GM18951 (cell line): ENCODE results near the gene CENPP.

Source experiments
- POLR2A ChIP-seq: IDR thresholded peaks from 4 replicates; pipeline ENCODE4 v1.6.1; 2011; ENCODE audit warnings: mild to moderate bottlenecking; ENCODE audit not compliant: insufficient read length, insufficient read depth; ENCODE audit errors: extremely low read depth
- in situ Hi-C: fragments of 300-500 bp; cut with MboI; formaldehyde crosslinking; loops from one replicate; pipeline ENCODE4 v1.12.0; 2022; ENCODE audit warnings: low sequenced_read_pairs, mixed read lengths, inconsistent platforms; ENCODE audit not compliant: unreplicated experiment

CENPP gene

GRCh38 chr9:92373167-92373566 lies 47.4 kb downstream of the CENPP start:
- in situ Hi-C loops, result no loop called here
- TF ChIP-seq POLR2A, result no peak

DNA sequence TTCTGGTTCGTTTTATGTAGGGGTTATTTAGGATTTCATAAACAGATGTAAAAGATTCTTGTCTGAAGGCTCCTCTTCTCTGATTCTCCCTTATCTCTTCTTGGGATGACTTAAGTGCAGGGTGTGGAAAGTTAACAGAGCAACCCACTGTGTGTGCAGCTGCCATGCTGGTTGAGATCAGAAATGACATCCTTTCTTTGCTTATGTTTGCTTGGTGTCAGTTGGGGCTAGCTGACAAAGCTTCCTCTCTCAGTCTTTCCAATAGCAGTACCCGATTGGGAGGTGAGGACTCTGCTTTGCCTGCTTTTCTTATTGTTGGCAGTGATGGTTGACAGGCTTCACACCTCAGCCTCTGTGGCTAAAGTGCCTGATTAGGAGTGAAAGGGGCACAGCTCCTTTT lies 52.1 kb downstream of the CENPP start:
- in situ Hi-C loops, result no loop called here

DNA sequence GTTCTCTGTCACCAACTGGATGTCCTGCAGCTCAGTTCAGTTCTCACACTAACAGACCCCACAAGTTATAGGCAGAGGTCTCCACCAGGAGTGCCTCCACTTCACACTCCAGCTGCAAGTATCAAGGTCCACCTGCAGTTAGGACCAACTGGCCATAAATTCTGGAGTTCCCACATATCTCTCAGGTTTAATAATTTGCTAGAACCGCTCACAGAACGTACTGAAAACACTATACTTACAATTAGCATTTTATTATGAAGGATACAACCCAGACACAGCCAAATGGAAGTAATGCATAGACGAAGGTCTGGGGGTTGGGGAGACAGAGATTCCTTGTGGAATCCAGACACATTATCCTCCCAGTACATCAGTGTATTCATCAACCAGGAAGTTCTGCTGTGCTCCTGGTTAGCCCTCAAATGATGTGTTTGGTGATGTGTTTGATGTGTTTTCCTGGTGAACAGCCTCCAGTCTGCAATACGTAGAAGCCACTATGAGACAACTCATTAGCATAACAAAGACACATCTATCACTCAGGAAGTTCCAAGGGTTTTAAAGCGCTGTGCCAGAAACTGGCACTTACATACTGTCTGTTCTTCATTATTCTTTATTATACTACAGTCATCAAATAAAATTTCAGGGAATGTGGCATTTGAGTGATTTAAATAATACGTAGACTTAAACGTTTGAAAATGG lies 53.3 kb downstream of the CENPP start:
- in situ Hi-C loops, result no loop called here
- no peak for TF ChIP-seq POLR2A

More for the DNA sequence above, 52.1 kb downstream of the CENPP start:
- TF ChIP-seq POLR2A, result no peak

DNA sequence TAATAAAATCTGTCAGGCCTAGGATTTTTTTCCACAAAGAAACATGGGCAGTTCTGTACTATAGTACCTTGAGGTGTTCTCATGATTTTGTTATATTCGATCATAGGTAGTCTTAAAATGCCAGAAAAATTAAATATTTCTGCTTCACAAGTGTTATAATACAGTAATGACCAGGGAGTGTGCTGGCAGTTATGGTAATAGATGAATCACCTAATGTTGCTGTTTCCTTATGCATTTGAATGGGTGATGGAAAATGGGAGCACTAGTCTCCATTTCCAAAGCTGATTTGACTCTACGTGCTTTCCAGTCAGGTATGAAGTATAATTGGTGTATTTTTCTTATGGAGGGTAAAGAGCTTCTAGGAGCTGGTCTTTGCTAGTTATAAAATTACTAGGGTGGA lies 54.9 kb downstream of the CENPP start:
- TF ChIP-seq POLR2A, result no peak
- in situ Hi-C loops, result no loop called here

DNA sequence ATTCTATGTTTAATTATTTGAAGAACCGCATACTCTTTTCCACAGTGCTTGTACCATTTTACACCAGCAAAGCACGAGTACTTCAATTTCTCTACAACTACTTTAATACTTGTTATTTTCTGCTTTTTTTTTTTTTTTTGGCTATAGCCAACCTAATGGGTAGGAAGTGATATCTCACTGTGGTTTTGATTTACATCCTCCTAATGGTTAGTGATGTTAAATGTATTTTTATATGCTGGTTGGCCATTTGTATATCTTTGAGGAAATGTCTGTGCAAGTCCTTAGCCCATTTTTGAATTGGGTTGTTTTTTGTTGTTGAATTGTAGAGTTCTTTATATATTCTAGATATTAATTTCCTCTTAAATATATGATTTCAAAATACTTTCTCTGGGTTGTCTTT lies 56.0 kb downstream of the CENPP start:
- TF ChIP-seq POLR2A, result no peak
- in situ Hi-C loops, result no loop called here

- TF ChIP-seq POLR2A, result no peak
- in situ Hi-C loops, result no loop called here
Measured at GRCh38 chr9:92384375-92384774, 58.6 kb downstream of the CENPP start.

DNA sequence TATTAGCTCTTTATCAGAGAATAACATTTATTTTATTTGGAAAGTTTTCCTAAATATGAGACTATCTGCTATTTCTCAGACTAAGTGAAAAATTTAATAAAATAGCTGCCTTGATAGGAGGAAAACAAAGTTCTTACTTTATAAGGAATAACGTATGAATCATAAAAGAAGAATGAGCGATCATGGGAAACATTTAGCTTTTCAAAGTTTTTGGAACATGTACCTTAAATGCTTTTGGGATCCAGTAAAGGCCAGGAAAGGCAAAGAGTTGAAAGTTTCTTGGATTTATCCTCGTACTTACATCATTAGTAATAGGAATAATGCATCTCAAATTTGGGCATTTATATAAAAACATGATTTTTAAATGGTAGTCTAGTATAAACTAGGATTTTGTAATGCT lies 59.2 kb downstream of the CENPP start:
- TF ChIP-seq POLR2A, result no peak
- in situ Hi-C loops, result no loop called here

GRCh38 chr9:92385477-92385876 lies 59.7 kb downstream of the CENPP start:
- in situ Hi-C loops, result no loop called here

DNA sequence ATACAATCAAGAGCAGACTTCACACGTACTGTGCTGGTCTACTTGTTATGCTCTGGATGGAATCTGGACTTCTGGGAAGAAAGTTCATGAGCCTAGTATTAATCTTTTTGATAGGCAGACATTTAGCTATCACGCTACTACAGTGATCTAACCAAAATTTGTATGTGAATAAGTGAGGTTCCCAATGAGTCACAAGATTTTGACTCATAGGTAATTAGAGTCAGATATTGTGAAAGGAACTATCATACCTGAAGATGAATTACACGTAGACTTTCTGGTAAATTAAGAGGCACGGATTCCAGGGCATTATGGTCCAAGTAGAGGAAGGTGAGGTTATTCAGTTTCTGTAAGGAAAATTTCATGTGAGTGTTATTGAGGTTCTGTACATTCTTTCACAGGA lies 60.2 kb downstream of the CENPP start:
- TF ChIP-seq POLR2A, result no peak

More at GRCh38 chr9:92385477-92385876, 59.7 kb downstream of the CENPP start:
- no peak for TF ChIP-seq POLR2A

GRCh38 chr9:92392690-92393089 lies 66.9 kb downstream of the CENPP start:
- in situ Hi-C loops, result no loop called here
- no peak for TF ChIP-seq POLR2A

More for the DNA sequence above, 60.2 kb downstream of the CENPP start:
- in situ Hi-C loops, result no loop called here

DNA sequence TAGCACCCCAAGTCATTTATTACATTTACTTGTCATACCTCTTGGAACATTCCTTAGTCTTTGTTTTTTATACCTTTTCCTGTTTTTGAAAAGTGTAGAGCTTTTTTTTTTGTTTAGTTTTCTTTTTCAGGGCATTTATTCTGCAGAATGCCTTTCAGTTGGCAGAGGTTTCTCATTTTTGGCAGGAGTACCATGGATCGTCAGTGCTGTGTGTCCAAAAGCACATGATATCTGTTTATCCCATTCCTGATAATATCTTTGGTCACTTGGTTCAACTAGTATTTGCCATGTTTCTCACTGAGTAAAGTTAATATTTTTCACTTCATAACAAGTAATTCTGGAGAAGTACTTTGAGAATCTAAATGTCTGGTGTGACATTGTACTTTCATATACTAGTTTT lies 67.9 kb downstream of the CENPP start:
- in situ Hi-C loops, result no loop called here
- no peak for TF ChIP-seq POLR2A

GRCh38 chr9:92395617-92396016 lies 69.9 kb downstream of the CENPP start:
- TF ChIP-seq POLR2A, result no peak
- in situ Hi-C loops, result no loop called here

GRCh38 chr9:92397853-92398252 lies 72.1 kb downstream of the CENPP start:
- in situ Hi-C loops, result no loop called here
- no peak for TF ChIP-seq POLR2A

DNA sequence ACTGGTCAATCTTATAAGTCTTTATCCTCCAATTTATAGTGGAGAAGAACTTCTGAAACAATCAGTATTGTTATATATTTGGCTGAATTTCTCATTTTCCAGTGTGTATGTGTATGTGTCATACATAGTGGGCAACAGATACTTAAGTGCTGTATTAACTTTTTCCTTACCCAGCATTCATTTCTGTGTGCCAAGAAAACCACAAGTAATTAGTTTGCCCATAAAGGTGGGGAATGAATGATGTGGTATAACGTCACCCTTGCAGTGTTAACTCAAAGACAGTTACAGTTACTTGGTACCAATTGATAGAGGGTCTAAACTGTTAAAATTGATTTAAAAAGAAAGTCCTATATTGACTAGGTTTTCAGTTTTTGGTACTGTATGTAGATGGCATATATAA lies 76.6 kb downstream of the CENPP start:
- in situ Hi-C loops, result no loop called here
- TF ChIP-seq POLR2A, result no peak
